Central memory CD8-positive, alpha-beta T cell (primary cell): Measurements from ENCODE around the gene ENAM.
"Not testable (repeated sequence)": the region's sequence is repeated elsewhere in the genome, so short reads cannot be mapped to it uniquely, and the experiment has no call there.

ENCODE experiments used
- ATAC-seq: fragments of 150-1000 bp; cut with Tn5 transposase; replicated peaks from 2 replicates; pipeline ENCODE4 v1.10.0; 2022; ENCODE audit warnings: mild to moderate bottlenecking, moderate FRiP score, moderate number of reproducible peaks; ENCODE audit not compliant: poor library complexity, severe bottlenecking; ENCODE audit errors: extremely low read depth
- DNase-seq, 2 donors: peaks; one replicate each; pipeline ENCODE4 v3.0.0; 2021; ENCODE audit warnings: low spot score in 2 of 2
- H3K27ac Mint-ChIP-seq: one replicate; pipeline ENCODE4 v1.8.0; 2022; ENCODE audit warnings: low read depth, mild to moderate bottlenecking, moderate library complexity, mixed read lengths
- H3K27me3 Mint-ChIP-seq: one replicate; pipeline ENCODE4 v1.8.0; 2022; ENCODE audit warnings: mixed read lengths
- H3K36me3 Mint-ChIP-seq: one replicate; pipeline ENCODE4 v1.8.0; 2022; ENCODE audit warnings: mild to moderate bottlenecking, moderate library complexity, mixed read lengths; ENCODE audit not compliant: insufficient read depth
- H3K4me1 Mint-ChIP-seq: one replicate; pipeline ENCODE4 v1.8.0; 2022; ENCODE audit warnings: mixed read lengths
- H3K4me3 Mint-ChIP-seq: one replicate; pipeline ENCODE4 v1.8.0; 2022; ENCODE audit warnings: mild to moderate bottlenecking, moderate library complexity, mixed read lengths
- H3K9me3 Mint-ChIP-seq: one replicate; pipeline ENCODE4 v1.8.0; 2022; ENCODE audit warnings: mixed read lengths

ENAM gene

GRCh38 chr4:70670332-70671014 is 41.9 kb downstream of the ENAM start:
- no peak for ATAC-seq
- H3K4me3 Mint-ChIP-seq, result no peak overlapping the region
- no peaks in the 10 kb centered on the region for H3K9me3 Mint-ChIP-seq
- no peak for DNase-seq
- H3K36me3 Mint-ChIP-seq, result no peaks in the 10 kb centered on the region
- H3K27me3 Mint-ChIP-seq, result peaks cover 30% of the 10 kb centered on the region
- no peak overlapping the region for H3K27ac Mint-ChIP-seq
- H3K4me1 Mint-ChIP-seq, result no peaks in the 10 kb centered on the region

- ATAC-seq (no peak), DNase-seq (no peak)
- H3K27me3 Mint-ChIP-seq, result peaks cover 30% of the 10 kb centered on the region
- no peaks in the 10 kb centered on the region for H3K9me3 Mint-ChIP-seq
- no peak overlapping the region for H3K27ac Mint-ChIP-seq
- no peaks in the 10 kb centered on the region for H3K4me1 Mint-ChIP-seq
- H3K4me3 Mint-ChIP-seq, result no peak overlapping the region
- no peaks in the 10 kb centered on the region for H3K36me3 Mint-ChIP-seq
Observed at GRCh38 chr4:70671091-70671490, 42.5 kb downstream of the ENAM start.

GRCh38 chr4:70674191-70674590 is 45.6 kb downstream of the ENAM start:
- H3K27ac Mint-ChIP-seq, result no peak overlapping the region
- H3K9me3 Mint-ChIP-seq, result no peaks in the 10 kb centered on the region
- H3K4me3 Mint-ChIP-seq, result no peak overlapping the region
- H3K36me3 Mint-ChIP-seq, result no peaks in the 10 kb centered on the region
- H3K27me3 Mint-ChIP-seq, result peaks cover 30% of the 10 kb centered on the region
- DNase-seq (no peak), ATAC-seq (no peak)
- no peaks in the 10 kb centered on the region for H3K4me1 Mint-ChIP-seq

- H3K27ac Mint-ChIP-seq, result no peak overlapping the region
- no peak for ATAC-seq
- no peak overlapping the region for H3K4me3 Mint-ChIP-seq
- no peaks in the 10 kb centered on the region for H3K36me3 Mint-ChIP-seq
- peaks cover 29% of the 10 kb centered on the region for H3K27me3 Mint-ChIP-seq
- no peak for DNase-seq
- no peaks in the 10 kb centered on the region for H3K9me3 Mint-ChIP-seq
- H3K4me1 Mint-ChIP-seq, result no peaks in the 10 kb centered on the region
Observed at GRCh38 chr4:70674731-70675130, 46.2 kb downstream of the ENAM start.

- no peak overlapping the region for H3K27ac Mint-ChIP-seq
- H3K36me3 Mint-ChIP-seq, result no peaks in the 10 kb centered on the region
- H3K4me1 Mint-ChIP-seq, result no peaks in the 10 kb centered on the region
- no peak overlapping the region for H3K4me3 Mint-ChIP-seq
- no peaks in the 10 kb centered on the region for H3K9me3 Mint-ChIP-seq
- peaks cover 11% of the 10 kb centered on the region for H3K27me3 Mint-ChIP-seq
- DNase-seq (no peak), ATAC-seq (no peak)
Observed at GRCh38 chr4:70676554-70677090, 48.1 kb downstream of the ENAM start.

- Mint-ChIP-seq H3K4me1 (no peaks in the 10 kb centered on the region), H3K4me3 (no peak overlapping the region), H3K36me3 (no peaks in the 10 kb centered on the region), H3K27me3 (peaks cover 6% of the 10 kb centered on the region), H3K9me3 (no peaks in the 10 kb centered on the region), H3K27ac (no peak overlapping the region)
- DNase-seq (no peak), ATAC-seq (no peak)
Observed at GRCh38 chr4:70678383-70678999, 49.9 kb downstream of the ENAM start.

- Mint-ChIP-seq H3K27ac (no peak overlapping the region), H3K36me3 (no peaks in the 10 kb centered on the region), H3K27me3 (no peaks in the 10 kb centered on the region), H3K4me1 (no peaks in the 10 kb centered on the region), H3K4me3 (no peak overlapping the region), H3K9me3 (no peaks in the 10 kb centered on the region)
- no peak for DNase-seq
- no peak for ATAC-seq
Observed at GRCh38 chr4:70680934-70681333, 52.4 kb downstream of the ENAM start.

- Mint-ChIP-seq H3K4me1 (no peaks in the 10 kb centered on the region), H3K36me3 (no peaks in the 10 kb centered on the region), H3K27ac (no peak overlapping the region), H3K9me3 (no peaks in the 10 kb centered on the region), H3K4me3 (no peak overlapping the region), H3K27me3 (no peaks in the 10 kb centered on the region)
- ATAC-seq, result no peak
- no peak for DNase-seq
Observed at GRCh38 chr4:70681704-70682103, 53.2 kb downstream of the ENAM start.

- not testable (repeated sequence) for DNase-seq, H3K4me3 Mint-ChIP-seq, H3K9me3 Mint-ChIP-seq, H3K36me3 Mint-ChIP-seq, ATAC-seq, H3K27me3 Mint-ChIP-seq, H3K4me1 Mint-ChIP-seq, H3K27ac Mint-ChIP-seq
Observed at GRCh38 chr4:70682142-70682541, 53.6 kb downstream of the ENAM start.

- H3K27me3 Mint-ChIP-seq, result no peaks in the 10 kb centered on the region
- H3K4me1 Mint-ChIP-seq, result peaks cover 33% of the 10 kb centered on the region
- ATAC-seq (no peak), DNase-seq (no peak)
- peak overlapping the region; percentile 96 for H3K27ac Mint-ChIP-seq
- H3K36me3 Mint-ChIP-seq, result peaks cover 26% of the 10 kb centered on the region
- H3K4me3 Mint-ChIP-seq, result peak overlapping the region; percentile 93
- no peaks in the 10 kb centered on the region for H3K9me3 Mint-ChIP-seq
Observed at GRCh38 chr4:70687392-70687791, 58.8 kb downstream of the ENAM start.

GRCh38 chr4:70687821-70688794 is 59.6 kb downstream of the ENAM start, which contains the start of gene UTP3:
Gene UTP3 (plus strand): TSS chr4:70688532. CDS start chr4:70688678, 146 bp downstream.
- Mint-ChIP-seq H3K27ac (peak within 1 kb of the TSS; percentile 96), H3K4me1 (peaks cover 33% of the 10 kb centered on the region), H3K27me3 (no peaks in the 10 kb centered on the region), H3K4me3 (peak within 1 kb of the TSS; percentile 93), H3K9me3 (no peaks in the 10 kb centered on the region), H3K36me3 (peaks cover 26% of the 10 kb centered on the region)
- DNase-seq (peak; percentile 88 to 90), ATAC-seq (peak; percentile 90)

- no peaks in the 10 kb centered on the region for H3K27me3 Mint-ChIP-seq
- DNase-seq (no peak), ATAC-seq (peak; percentile 5)
- H3K36me3 Mint-ChIP-seq, result peaks cover 27% of the 10 kb centered on the region
- no peaks in the 10 kb centered on the region for H3K9me3 Mint-ChIP-seq
- H3K4me1 Mint-ChIP-seq, result peaks cover 33% of the 10 kb centered on the region
- H3K4me3 Mint-ChIP-seq, result peak overlapping the region; percentile 93
- peak overlapping the region; percentile 96 for H3K27ac Mint-ChIP-seq
Observed at GRCh38 chr4:70688795-70689231, 60.3 kb downstream of the ENAM start.
